B cell (primary cell): ENCODE results near the gene GBA2.

Experiments used
- EZH2 ChIP-seq: IDR thresholded peaks from 2 replicates; pipeline ENCODE4 v1.6.1; 2012; ENCODE audit warnings: borderline replicate concordance, low read depth, mild to moderate bottlenecking, moderate library complexity, low read length; ENCODE audit not compliant: insufficient read depth, poor library complexity, severe bottlenecking
- TF ChIP-seq, protein P1 (sequence below): fragments of 200-600 bp; IDR thresholded peaks from one replicate; pipeline ENCODE4 v1.8.0; 2022; ENCODE audit warnings: antibody characterized with exemption, mild to moderate bottlenecking

DNA sequence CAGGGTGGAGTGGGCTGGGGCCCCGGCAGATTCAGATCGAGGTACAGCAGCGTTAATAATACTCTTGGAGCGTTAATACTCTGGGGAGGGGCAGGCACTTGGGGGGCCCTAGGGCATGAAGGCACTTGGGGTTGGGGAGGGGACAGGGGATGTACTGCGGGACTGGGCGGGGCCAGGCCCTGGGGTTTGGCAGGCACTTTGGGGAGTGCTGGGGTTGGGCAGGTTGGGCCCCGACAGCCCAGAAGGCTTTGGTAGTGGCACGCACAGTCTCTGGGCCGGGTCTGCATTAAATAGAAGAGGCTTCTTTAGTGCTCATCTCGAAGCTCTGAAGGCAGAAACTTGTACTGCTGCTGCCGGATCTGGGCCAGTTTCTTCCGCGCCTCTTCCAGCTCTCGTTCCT, 51.5 kb downstream of the GBA2 start:
- TF ChIP-seq, protein P1, sequence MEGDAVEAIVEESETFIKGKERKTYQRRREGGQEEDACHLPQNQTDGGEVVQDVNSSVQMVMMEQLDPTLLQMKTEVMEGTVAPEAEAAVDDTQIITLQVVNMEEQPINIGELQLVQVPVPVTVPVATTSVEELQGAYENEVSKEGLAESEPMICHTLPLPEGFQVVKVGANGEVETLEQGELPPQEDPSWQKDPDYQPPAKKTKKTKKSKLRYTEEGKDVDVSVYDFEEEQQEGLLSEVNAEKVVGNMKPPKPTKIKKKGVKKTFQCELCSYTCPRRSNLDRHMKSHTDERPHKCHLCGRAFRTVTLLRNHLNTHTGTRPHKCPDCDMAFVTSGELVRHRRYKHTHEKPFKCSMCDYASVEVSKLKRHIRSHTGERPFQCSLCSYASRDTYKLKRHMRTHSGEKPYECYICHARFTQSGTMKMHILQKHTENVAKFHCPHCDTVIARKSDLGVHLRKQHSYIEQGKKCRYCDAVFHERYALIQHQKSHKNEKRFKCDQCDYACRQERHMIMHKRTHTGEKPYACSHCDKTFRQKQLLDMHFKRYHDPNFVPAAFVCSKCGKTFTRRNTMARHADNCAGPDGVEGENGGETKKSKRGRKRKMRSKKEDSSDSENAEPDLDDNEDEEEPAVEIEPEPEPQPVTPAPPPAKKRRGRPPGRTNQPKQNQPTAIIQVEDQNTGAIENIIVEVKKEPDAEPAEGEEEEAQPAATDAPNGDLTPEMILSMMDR: no peak
- no peak for TF ChIP-seq EZH2
